ENCODE results near the gene ELAVL1. TPM values are rescaled to one million over a fixed set of nuclear protein-coding genes. Genes with fewer than 3 reads are reported as not detected.
"Not testable (repeated sequence)": the region's sequence is repeated elsewhere in the genome, so short reads cannot be mapped to it uniquely, and the experiment has no call there.

ELAVL1 gene
- total and polyA plus RNA-seq, 4 donors, result 15.0 to 72.8 (median 47.0) TPM

DNA sequence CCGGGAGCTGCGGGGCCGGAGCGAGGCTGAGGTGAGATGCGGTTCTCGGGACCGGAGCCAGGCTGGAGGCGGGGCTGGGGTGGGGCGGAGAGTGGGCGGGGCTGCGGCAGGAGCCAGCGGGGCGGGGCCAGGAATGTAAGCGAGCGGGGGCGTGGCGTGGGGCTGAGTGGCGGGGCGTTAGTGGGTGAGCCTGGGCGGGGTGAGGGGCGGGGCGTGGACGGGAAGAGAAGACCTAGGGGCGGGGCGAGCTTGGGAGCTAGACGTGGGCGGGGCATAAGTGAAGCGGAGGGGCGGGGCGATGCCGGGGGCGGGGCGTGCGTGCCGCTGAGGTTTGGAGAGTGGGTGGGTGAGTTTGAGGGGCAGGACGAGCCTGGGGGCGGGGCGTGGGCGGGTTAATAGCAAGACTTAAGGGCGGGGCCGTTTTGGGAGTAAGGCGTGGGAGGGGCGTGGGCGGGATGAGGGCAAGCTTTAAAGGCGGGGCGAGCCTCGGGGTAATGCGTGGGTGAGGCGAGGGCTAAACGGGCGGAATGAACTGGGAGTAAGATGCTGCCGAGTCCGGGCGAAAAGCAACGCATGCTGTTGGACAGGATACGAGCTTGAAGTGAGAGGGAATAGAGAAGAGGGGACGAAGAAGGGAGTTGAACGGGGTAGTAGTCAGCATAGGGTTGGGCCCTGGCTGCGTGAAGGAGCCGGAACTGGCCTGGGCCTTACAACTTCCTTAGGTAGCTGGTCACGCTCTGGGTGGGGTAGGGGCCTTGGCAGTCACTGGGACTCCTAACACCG is 84.7 kb downstream of the ELAVL1 start:
- no peak overlapping the region for H3K9ac ChIP-seq (ENCODE audit: insufficient read depth in 1 of 2, low read length in 2 of 2)
- 0 to 1% methylated on average over 49 to 62 of the region's 62 CpGs for WGBS, 2 donors
- DNase-seq (peak; percentile 97 to 99 (median 97)), ATAC-seq (ENCODE audit: insufficient read depth, low FRiP score) (peak; percentile 88)
- peak overlapping the region; percentile 68 for H3K4me3 ChIP-seq
- peaks cover 0 to 31% (median 18%) of the 10 kb centered on the region in 3 donors for H3K27me3 ChIP-seq (ENCODE audit: control insufficient read depth in 3 of 3, insufficient read depth in 3 of 3, low read length in 2 of 3)
- peak overlapping the region; percentile 89 to 95 for H3K27ac ChIP-seq (ENCODE audit: low read depth in 1 of 2, low read length in 1 of 2)
- peaks cover 0 to 33% (median 17%) of the 10 kb centered on the region in 5 donors for H3K4me1 ChIP-seq (ENCODE audit: control insufficient read depth in 5 of 5, insufficient read depth in 5 of 5, low read length in 5 of 5)
- TF ChIP-seq, protein P1, sequence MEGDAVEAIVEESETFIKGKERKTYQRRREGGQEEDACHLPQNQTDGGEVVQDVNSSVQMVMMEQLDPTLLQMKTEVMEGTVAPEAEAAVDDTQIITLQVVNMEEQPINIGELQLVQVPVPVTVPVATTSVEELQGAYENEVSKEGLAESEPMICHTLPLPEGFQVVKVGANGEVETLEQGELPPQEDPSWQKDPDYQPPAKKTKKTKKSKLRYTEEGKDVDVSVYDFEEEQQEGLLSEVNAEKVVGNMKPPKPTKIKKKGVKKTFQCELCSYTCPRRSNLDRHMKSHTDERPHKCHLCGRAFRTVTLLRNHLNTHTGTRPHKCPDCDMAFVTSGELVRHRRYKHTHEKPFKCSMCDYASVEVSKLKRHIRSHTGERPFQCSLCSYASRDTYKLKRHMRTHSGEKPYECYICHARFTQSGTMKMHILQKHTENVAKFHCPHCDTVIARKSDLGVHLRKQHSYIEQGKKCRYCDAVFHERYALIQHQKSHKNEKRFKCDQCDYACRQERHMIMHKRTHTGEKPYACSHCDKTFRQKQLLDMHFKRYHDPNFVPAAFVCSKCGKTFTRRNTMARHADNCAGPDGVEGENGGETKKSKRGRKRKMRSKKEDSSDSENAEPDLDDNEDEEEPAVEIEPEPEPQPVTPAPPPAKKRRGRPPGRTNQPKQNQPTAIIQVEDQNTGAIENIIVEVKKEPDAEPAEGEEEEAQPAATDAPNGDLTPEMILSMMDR (IDR thresholded peaks at IDR 0.05; ENCODE audit: control extremely low read depth, extremely low read depth), result no peak
- peaks cover 0 to 15% (median 8%) of the 10 kb centered on the region in 4 donors for H3K36me3 ChIP-seq (ENCODE audit: control insufficient read depth in 4 of 4, insufficient read depth in 4 of 4, low read length in 4 of 4)
- H3K9me3 ChIP-seq (ENCODE audit: control insufficient read depth in 4 of 4, insufficient read depth in 3 of 4, low read length in 3 of 4), result no peaks in the 10 kb centered on the region

DNA sequence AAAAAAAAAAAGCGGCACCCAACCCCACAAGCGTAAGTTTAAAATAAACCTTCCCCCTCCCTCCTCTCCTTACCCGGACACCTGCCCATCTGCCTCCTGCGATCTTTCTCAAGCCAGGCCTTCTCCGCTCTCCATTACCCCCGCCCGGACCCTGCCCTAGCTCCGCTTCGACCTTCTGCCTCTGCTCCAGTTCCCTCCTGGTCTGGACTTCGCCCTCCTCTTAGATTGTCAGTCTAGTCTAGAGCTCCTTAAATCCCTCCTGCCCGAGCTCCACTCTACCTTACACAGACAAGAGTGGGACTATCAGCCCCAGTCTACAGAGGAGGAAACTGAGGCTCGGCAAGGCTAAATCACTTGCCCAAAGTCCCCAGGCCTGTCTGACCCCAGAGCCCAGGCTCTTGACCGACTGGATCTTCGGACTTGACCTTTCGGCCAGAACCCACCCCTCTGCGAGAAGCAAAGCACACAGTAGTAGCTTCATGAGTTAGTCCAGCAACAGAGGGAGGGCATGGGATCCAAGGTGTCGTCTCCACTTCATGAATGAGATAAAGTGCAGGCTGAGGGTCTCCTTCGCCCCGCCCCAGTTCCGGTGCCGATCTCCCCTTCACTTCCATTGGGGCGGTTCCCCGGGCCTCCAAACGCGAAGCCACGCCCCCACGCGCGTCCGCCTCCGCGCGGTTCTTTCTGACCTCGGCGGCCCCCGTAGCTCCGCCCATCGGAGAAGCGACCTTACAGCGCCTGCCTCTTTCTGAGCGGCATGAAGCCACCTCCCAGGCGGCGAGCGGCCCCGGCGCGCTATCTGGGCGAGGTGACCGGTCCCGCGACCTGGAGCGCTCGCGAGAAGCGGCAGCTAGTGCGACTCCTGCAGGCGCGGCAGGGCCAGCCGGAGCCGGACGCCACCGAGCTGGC is 85.6 kb downstream of the ELAVL1 start, which contains the start of gene SNAPC2:
SNAPC2 (plus strand) TSS at position 729 of the 909 bp plus-strand sequence; CDS start at position 758, 29 bp downstream.
- peaks cover 0 to 33% (median 16%) of the 10 kb centered on the region in 5 donors for H3K4me1 ChIP-seq (ENCODE audit: control insufficient read depth in 5 of 5, insufficient read depth in 5 of 5, low read length in 5 of 5)
- peak within 1 kb of the TSS; percentile 68 for H3K4me3 ChIP-seq
- peak within 1 kb of the TSS; percentile 89 to 95 for H3K27ac ChIP-seq (ENCODE audit: low read depth in 1 of 2, low read length in 1 of 2)
- peak within 1 kb of the TSS in 1 of 2 donors; percentile 53 for H3K9ac ChIP-seq (ENCODE audit: insufficient read depth in 1 of 2, low read length in 2 of 2)
- TF ChIP-seq, protein P1 (IDR thresholded peaks at IDR 0.05; ENCODE audit: control extremely low read depth, extremely low read depth), result no peak
- H3K9me3 ChIP-seq (ENCODE audit: control insufficient read depth in 4 of 4, insufficient read depth in 3 of 4, low read length in 3 of 4), result no peaks in the 10 kb centered on the region
- peak; percentile 85 for ATAC-seq (ENCODE audit: insufficient read depth, low FRiP score)
- peaks cover 0 to 40% (median 24%) of the 10 kb centered on the region in 3 donors for H3K27me3 ChIP-seq (ENCODE audit: control insufficient read depth in 3 of 3, insufficient read depth in 3 of 3, low read length in 2 of 3)
- peak; percentile 94 to 97 (median 97) for DNase-seq
- H3K36me3 ChIP-seq (ENCODE audit: control insufficient read depth in 4 of 4, insufficient read depth in 4 of 4, low read length in 4 of 4), result peaks cover 0 to 15% (median 8%) of the 10 kb centered on the region in 4 donors
- 6 to 8% methylated on average over 61 to 62 of the region's 62 CpGs for WGBS, 2 donors

DNA sequence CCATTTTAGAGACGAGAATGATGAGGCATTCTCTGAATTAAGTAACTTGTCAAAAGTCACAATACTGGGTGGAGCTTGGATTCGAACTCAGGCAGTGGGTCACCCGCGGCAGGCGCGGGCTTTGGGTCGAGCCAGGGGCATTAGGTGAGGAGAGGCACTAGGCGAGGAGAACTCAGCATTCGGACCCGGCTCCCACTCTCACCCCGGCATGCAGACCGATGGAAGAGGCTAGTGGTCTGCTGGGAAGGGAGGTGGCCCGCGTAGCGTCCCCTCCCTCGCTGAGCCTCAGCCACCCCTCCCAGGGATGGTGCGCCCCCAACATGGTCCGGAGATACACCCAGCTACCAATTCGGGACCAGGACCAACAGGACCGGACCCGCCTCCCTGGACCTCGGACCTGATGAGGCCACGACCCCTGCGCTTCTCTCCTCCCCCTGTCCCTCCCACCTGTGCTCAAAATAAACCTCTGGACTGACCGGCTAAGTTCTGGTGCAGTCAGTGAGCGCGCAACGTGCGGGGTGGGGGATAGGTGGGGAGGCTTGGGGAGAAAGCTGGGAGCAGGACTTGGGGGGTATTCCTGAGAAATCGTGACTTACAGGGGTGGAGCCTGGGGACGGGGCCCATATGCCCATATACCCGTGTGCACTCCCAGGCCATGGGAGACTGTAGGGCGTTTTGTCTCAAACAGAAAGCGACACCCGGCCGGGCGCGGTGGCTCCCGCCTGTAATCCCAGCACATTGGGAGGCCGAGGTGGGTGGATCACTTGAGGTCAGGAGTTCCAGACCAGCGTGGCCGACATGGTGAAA is 86.6 kb downstream of the ELAVL1 start:
- H3K4me3 ChIP-seq, result no peak overlapping the region
- TF ChIP-seq, protein P1 (IDR thresholded peaks at IDR 0.05; ENCODE audit: control extremely low read depth, extremely low read depth), result no peak
- 38 to 50% methylated on average over 42 of the region's 42 CpGs for WGBS, 2 donors
- H3K27me3 ChIP-seq (ENCODE audit: control insufficient read depth in 3 of 3, insufficient read depth in 3 of 3, low read length in 2 of 3), result peaks cover 0 to 44% (median 28%) of the 10 kb centered on the region in 3 donors
- H3K4me1 ChIP-seq (ENCODE audit: control insufficient read depth in 5 of 5, insufficient read depth in 5 of 5, low read length in 5 of 5), result peaks cover 0 to 33% (median 12%) of the 10 kb centered on the region in 5 donors
- H3K27ac ChIP-seq (ENCODE audit: low read depth in 1 of 2, low read length in 1 of 2), result no peak overlapping the region
- ATAC-seq (ENCODE audit: insufficient read depth, low FRiP score) (no peak), DNase-seq (no peak)
- peaks cover 0 to 4% (median 0%) of the 10 kb centered on the region in 4 donors for H3K9me3 ChIP-seq (ENCODE audit: control insufficient read depth in 4 of 4, insufficient read depth in 3 of 4, low read length in 3 of 4)
- H3K9ac ChIP-seq (ENCODE audit: insufficient read depth in 1 of 2, low read length in 2 of 2), result no peak overlapping the region
- peaks cover 0 to 15% (median 8%) of the 10 kb centered on the region in 4 donors for H3K36me3 ChIP-seq (ENCODE audit: control insufficient read depth in 4 of 4, insufficient read depth in 4 of 4, low read length in 4 of 4)

DNA sequence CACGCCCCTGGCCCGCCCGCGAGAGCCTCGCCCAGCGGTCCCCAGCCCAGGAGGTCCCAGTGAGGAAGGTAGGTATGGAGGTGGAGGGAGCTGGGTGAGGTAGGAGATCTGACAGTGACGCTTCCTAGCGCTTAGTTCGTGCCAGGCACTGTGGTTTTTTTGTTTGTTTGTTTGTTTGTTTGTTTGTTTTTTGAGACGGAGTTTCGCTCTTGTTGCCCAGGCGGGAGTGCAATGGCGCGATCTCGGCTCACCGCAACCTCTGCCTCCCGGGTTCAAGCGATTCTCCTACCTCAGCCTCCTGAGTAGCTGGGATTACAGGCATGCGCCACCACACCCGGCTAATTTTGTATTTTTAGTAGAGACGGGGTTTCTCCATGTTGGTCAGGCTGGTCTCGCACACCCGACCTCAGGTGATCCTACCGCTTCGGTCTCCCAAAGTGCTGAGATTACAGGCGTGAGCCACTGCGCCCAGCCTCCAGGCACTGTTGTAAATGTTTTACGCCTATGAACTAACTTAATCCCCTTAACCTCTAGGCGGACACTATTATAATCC is 87.3 kb downstream of the ELAVL1 start:
- not testable (repeated sequence) for H3K9me3 ChIP-seq (ENCODE audit: control insufficient read depth in 4 of 4, insufficient read depth in 3 of 4, low read length in 3 of 4); DNase-seq; H3K4me3 ChIP-seq; ATAC-seq (ENCODE audit: insufficient read depth, low FRiP score); H3K9ac ChIP-seq (ENCODE audit: insufficient read depth in 1 of 2, low read length in 2 of 2)
- H3K27ac ChIP-seq (ENCODE audit: low read depth in 1 of 2, low read length in 1 of 2), result peak overlapping the region in 1 of 2 donors; percentile 47
- peaks cover 0 to 15% (median 8%) of the 10 kb centered on the region in 4 donors for H3K36me3 ChIP-seq (ENCODE audit: control insufficient read depth in 4 of 4, insufficient read depth in 4 of 4, low read length in 4 of 4)
- WGBS, 2 donors, result 27 to 29% methylated on average over 27 to 29 of the region's 29 CpGs
- H3K27me3 ChIP-seq (ENCODE audit: control insufficient read depth in 3 of 3, insufficient read depth in 3 of 3, low read length in 2 of 3), result peaks cover 0 to 44% (median 28%) of the 10 kb centered on the region in 3 donors
- peaks cover 0 to 33% (median 12%) of the 10 kb centered on the region in 5 donors for H3K4me1 ChIP-seq (ENCODE audit: control insufficient read depth in 5 of 5, insufficient read depth in 5 of 5, low read length in 5 of 5)

Data from lung (tissue), 12 donors.